Measurements from ENCODE around the gene ZNF106.

- TF ChIP-seq POLR2AphosphoS5 (IDR thresholded peaks at IDR 0.05; ENCODE audit: borderline replicate concordance, low read depth, low read length), result no peak
- TF ChIP-seq EZH2 (IDR thresholded peaks at IDR 0.05), result no peak
- no peak for TF ChIP-seq FOXP2 (optimal IDR thresholded peaks at IDR 0.05; ENCODE audit: control extremely low read depth, extremely low read length, insufficient read depth)
Measured at GRCh38 chr15:42499858-42500609, 9.1 kb upstream of the ZNF106 start.
